Measurements from ENCODE around the gene ERI3. TPM values are rescaled to one million over a fixed set of nuclear protein-coding genes. Genes with fewer than 3 reads are reported as not detected.

The ERI3 gene
- total and polyA plus RNA-seq, 2 of the 13 experiments (the other 11 are each of a cell fraction or from before 2014, with no cell fraction given): 35.6 to 35.9 TPM

DNA sequence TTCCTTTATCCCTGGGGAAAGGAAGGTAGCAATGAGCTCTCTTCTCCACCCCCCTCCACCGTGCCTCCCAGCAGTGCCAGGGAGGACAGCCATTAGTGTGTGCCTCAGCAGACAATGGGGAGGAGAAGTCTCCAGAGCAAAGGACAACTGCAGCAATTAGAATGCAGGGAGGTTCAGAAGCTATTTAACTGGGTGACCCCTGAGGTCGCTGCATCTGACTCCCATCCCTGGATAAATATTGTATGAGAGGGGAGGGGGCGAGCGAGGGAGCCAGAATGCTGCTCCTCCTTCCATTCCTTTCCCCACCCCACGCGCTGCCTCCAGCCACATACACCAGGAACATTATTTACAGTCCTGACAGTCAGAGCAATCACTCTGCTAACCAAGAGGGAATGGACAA lies 59.0 kb downstream of the ERI3 start (continued):
- TF ChIP-seq, protein P1, sequence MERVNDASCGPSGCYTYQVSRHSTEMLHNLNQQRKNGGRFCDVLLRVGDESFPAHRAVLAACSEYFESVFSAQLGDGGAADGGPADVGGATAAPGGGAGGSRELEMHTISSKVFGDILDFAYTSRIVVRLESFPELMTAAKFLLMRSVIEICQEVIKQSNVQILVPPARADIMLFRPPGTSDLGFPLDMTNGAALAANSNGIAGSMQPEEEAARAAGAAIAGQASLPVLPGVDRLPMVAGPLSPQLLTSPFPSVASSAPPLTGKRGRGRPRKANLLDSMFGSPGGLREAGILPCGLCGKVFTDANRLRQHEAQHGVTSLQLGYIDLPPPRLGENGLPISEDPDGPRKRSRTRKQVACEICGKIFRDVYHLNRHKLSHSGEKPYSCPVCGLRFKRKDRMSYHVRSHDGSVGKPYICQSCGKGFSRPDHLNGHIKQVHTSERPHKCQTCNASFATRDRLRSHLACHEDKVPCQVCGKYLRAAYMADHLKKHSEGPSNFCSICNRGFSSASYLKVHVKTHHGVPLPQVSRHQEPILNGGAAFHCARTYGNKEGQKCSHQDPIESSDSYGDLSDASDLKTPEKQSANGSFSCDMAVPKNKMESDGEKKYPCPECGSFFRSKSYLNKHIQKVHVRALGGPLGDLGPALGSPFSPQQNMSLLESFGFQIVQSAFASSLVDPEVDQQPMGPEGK (CRISPR knock-in tag; IDR thresholded peaks at IDR 0.05): no peak
- TF ChIP-seq ZSCAN30 (CRISPR knock-in tag; IDR thresholded peaks at IDR 0.05) (no peak), KDM6A (CRISPR knock-in tag; IDR thresholded peaks at IDR 0.05; ENCODE audit: low read depth) (no peak), MED1 (CRISPR knock-in tag; IDR thresholded peaks at IDR 0.05) (no peak), AHDC1 (CRISPR knock-in tag; IDR thresholded peaks at IDR 0.05; ENCODE audit: borderline replicate concordance) (no peak), SIN3B (IDR thresholded peaks at IDR 0.05; ENCODE audit: low read length) (no peak), ISX (CRISPR knock-in tag; conservative IDR thresholded peaks at IDR 0.05) (no peak), SOX6 (IDR thresholded peaks at IDR 0.05) (no peak), SOX6 (CRISPR knock-in tag; IDR thresholded peaks at IDR 0.05) (peak; percentile 57), ZNF317 (CRISPR knock-in tag; IDR thresholded peaks at IDR 0.05) (no peak), ZNF782 (CRISPR knock-in tag; IDR thresholded peaks at IDR 0.05; ENCODE audit: borderline replicate concordance) (no peak), ZNF724P (CRISPR knock-in tag; IDR thresholded peaks at IDR 0.05; ENCODE audit: borderline replicate concordance) (no peak), TMF1 (CRISPR knock-in tag; IDR thresholded peaks at IDR 0.05; ENCODE audit: low read depth) (no peak), ZNF816 (CRISPR knock-in tag; IDR thresholded peaks at IDR 0.05; ENCODE audit: borderline replicate concordance) (no peak), ZBTB3 (CRISPR knock-in tag; IDR thresholded peaks at IDR 0.05; ENCODE audit: borderline replicate concordance, low read depth) (no peak), SALL1 (CRISPR knock-in tag; IDR thresholded peaks at IDR 0.05) (0 out of 2 replicates have a peak, but pooled peaks have one; percentile 19), CSRNP1 (CRISPR knock-in tag; IDR thresholded peaks at IDR 0.05) (no peak), SP4 (CRISPR knock-in tag; IDR thresholded peaks at IDR 0.05) (no peak)
- TF ChIP-seq, protein P2, sequence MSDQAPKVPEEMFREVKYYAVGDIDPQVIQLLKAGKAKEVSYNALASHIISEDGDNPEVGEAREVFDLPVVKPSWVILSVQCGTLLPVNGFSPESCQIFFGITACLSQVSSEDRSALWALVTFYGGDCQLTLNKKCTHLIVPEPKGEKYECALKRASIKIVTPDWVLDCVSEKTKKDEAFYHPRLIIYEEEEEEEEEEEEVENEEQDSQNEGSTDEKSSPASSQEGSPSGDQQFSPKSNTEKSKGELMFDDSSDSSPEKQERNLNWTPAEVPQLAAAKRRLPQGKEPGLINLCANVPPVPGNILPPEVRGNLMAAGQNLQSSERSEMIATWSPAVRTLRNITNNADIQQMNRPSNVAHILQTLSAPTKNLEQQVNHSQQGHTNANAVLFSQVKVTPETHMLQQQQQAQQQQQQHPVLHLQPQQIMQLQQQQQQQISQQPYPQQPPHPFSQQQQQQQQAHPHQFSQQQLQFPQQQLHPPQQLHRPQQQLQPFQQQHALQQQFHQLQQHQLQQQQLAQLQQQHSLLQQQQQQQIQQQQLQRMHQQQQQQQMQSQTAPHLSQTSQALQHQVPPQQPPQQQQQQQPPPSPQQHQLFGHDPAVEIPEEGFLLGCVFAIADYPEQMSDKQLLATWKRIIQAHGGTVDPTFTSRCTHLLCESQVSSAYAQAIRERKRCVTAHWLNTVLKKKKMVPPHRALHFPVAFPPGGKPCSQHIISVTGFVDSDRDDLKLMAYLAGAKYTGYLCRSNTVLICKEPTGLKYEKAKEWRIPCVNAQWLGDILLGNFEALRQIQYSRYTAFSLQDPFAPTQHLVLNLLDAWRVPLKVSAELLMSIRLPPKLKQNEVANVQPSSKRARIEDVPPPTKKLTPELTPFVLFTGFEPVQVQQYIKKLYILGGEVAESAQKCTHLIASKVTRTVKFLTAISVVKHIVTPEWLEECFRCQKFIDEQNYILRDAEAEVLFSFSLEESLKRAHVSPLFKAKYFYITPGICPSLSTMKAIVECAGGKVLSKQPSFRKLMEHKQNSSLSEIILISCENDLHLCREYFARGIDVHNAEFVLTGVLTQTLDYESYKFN (CRISPR knock-in tag; conservative IDR thresholded peaks at IDR 0.05): peak; percentile 39; the same call in 1 of the 2 replicates
